Dendritic cell treated with granulocyte-macrophage colony-stimulating factor and Interleukin-4, amounts not matched to agents 40 ng/mL and 50 ng/mL, for 4 days (primary cell): ENCODE data around the gene CLSTN2.

Experiments used
- H3K27ac Mint-ChIP-seq: one replicate; pipeline ENCODE4 v1.8.0; 2022; ENCODE audit warnings: mild to moderate bottlenecking, mixed read lengths
- H3K27me3 Mint-ChIP-seq: one replicate; pipeline ENCODE4 v1.8.0; 2022; ENCODE audit warnings: mild to moderate bottlenecking, mixed read lengths
- H3K36me3 Mint-ChIP-seq: one replicate; pipeline ENCODE4 v1.8.0; 2022; ENCODE audit warnings: low read depth, mixed read lengths
- H3K4me1 Mint-ChIP-seq: one replicate; pipeline ENCODE4 v1.8.0; 2022; ENCODE audit warnings: low read depth, mixed read lengths
- H3K4me3 Mint-ChIP-seq: one replicate; pipeline ENCODE4 v1.8.0; 2022; ENCODE audit warnings: mild to moderate bottlenecking, moderate library complexity, mixed read lengths
- H3K9me3 Mint-ChIP-seq: one replicate; pipeline ENCODE4 v1.8.0; 2022; ENCODE audit warnings: mixed read lengths
- intact Hi-C: fragments of 100-400 bp; cut with micrococcal nuclease; formaldehyde crosslinking; loops from one replicate; pipeline ENCODE4 v1.15.0; 2022

The CLSTN2 gene

DNA sequence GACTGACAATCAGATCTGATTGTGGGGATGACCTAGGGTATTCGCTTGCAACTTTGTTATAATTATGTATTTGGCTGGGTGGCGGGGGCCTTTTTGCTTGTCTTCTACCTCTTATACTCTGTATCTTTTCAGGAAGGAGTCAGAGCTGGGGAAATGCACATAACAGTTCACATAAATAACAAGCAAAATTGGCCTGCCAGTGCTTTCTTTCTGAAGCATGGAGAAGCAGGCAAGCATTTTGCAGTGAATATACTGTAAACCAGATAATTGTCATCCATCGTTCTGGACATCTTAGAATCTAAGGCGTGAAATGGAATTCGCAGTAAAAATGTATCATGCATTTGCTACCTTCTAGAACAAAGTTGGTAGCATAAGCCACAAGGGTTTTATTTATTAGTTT is 227.6 kb downstream of the CLSTN2 start:
- H3K4me3 Mint-ChIP-seq = no peak overlapping the region
- H3K9me3 Mint-ChIP-seq = no peaks in the 10 kb centered on the region
- no peaks in the 10 kb centered on the region for H3K36me3 Mint-ChIP-seq
- no peak overlapping the region for H3K27ac Mint-ChIP-seq
- no peaks in the 10 kb centered on the region for H3K4me1 Mint-ChIP-seq
- peaks cover 3% of the 10 kb centered on the region for H3K27me3 Mint-ChIP-seq
- intact Hi-C loops = no loop called here

GRCh38 chr3:140163159-140163763 is 228.3 kb downstream of the CLSTN2 start:
- intact Hi-C loops = no loop called here
- peaks cover 3% of the 10 kb centered on the region for H3K27me3 Mint-ChIP-seq
- H3K36me3 Mint-ChIP-seq = no peaks in the 10 kb centered on the region
- no peak overlapping the region for H3K27ac Mint-ChIP-seq
- H3K4me1 Mint-ChIP-seq = no peaks in the 10 kb centered on the region
- no peaks in the 10 kb centered on the region for H3K9me3 Mint-ChIP-seq
- no peak overlapping the region for H3K4me3 Mint-ChIP-seq

DNA sequence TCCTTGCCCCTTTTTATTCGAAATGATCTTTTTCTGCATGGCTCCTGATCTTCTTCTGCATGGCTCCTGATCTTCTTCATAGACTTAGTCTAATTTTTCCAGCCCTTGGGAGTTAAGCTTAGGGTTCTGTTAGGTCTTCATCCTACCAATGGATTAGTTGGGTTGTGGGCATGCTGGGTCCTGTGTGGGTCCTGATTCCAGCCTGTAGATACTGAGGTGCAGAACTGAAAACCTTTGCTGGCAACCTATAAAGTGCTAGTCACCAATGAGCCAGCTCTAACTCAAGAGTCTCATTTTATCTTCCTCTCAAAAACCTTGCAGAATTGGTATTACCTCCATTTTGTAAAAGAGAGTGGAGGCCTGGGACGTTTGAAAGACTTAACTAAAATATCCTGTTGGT is 229.2 kb downstream of the CLSTN2 start:
- intact Hi-C loops = no loop called here
- peaks cover 3% of the 10 kb centered on the region for H3K27me3 Mint-ChIP-seq
- no peaks in the 10 kb centered on the region for H3K4me1 Mint-ChIP-seq
- no peak overlapping the region for H3K4me3 Mint-ChIP-seq
- no peaks in the 10 kb centered on the region for H3K36me3 Mint-ChIP-seq
- H3K9me3 Mint-ChIP-seq = no peaks in the 10 kb centered on the region
- no peak overlapping the region for H3K27ac Mint-ChIP-seq

DNA sequence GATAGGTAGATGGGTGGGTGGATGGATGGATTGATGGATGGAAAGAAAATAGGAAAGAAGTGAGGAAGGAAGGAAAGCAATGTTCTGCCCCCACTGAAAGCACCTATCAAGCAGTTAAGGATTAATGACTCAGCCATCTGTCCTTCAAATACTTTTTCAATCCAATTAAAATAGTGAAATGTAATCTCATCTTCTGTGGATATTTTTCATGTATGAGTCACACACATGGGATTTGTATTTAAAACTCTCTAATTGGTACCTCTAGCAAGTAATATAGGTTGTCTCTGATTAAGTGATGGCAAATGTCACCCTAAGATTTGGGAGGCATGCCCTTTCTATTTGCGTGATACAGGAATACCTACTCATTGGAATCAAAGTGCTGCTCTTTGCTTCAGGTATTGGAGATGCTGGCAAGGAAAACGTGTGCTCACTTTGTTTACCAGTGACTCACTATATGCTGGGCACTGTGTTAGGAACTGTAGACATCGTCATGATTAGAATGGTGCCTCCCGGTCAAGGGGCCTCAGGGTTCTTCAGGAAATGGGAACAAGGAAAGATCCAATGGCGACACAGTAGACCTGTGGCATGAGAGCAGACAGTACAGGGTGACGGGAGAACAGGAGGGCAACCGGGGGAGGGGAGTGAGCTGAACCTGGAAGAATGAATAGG is 230.1 kb downstream of the CLSTN2 start:
- Mint-ChIP-seq H3K9me3 (no peaks in the 10 kb centered on the region), H3K27me3 (peaks cover 3% of the 10 kb centered on the region), H3K4me1 (no peaks in the 10 kb centered on the region), H3K36me3 (no peaks in the 10 kb centered on the region), H3K27ac (no peak overlapping the region), H3K4me3 (no peak overlapping the region)
- intact Hi-C loops = no loop called here

GRCh38 chr3:140165781-140166180 is 230.8 kb downstream of the CLSTN2 start:
- intact Hi-C loops = no loop called here

DNA sequence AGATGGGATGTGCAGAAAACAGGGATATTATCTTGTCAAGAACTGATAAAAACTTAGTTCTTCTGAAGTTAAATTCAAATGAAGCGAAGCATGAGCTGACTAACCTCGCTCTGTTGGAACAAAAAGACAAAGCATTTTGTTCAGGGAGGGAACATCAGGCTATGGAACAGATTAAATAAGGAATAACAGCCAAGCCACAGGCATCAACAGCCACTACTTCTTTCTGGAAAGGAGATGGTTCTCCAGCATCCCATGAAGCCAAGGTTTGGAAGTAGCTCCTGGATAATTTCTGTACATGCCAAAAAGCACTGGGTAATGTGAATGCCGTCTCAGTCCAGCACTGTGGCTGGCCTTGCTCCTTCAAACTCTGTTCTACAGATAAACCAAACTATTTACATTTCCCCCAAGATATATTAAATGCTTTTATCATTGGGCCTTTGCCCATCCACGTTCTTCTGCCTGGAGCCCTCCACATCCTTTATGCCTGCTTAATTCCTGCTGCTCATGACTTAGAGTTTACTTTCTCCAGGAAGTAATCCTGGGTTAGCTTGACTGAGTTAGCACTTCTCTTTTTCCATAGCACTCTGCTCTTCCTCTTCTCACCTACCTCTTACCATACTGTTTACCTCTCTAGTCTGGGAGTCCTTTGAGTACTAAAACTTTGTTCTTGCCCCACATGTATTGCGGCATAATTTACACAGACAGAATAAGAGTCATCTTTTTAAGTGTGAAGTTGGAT is 232.0 kb downstream of the CLSTN2 start:
- no peak overlapping the region for H3K27ac Mint-ChIP-seq

More at GRCh38 chr3:140165781-140166180, 230.8 kb downstream of the CLSTN2 start:
- Mint-ChIP-seq H3K4me3 (no peak overlapping the region), H3K9me3 (no peaks in the 10 kb centered on the region), H3K36me3 (no peaks in the 10 kb centered on the region), H3K27ac (no peak overlapping the region), H3K27me3 (no peaks in the 10 kb centered on the region), H3K4me1 (no peaks in the 10 kb centered on the region)

GRCh38 chr3:140167600-140168281 is 232.8 kb downstream of the CLSTN2 start:
- Mint-ChIP-seq H3K4me1 (no peaks in the 10 kb centered on the region), H3K9me3 (no peaks in the 10 kb centered on the region), H3K4me3 (no peak overlapping the region), H3K36me3 (no peaks in the 10 kb centered on the region), H3K27ac (no peak overlapping the region), H3K27me3 (no peaks in the 10 kb centered on the region)
- intact Hi-C loops = no loop called here

More for the DNA sequence above, 232.0 kb downstream of the CLSTN2 start:
- Mint-ChIP-seq H3K9me3 (no peaks in the 10 kb centered on the region), H3K4me1 (no peaks in the 10 kb centered on the region), H3K36me3 (no peaks in the 10 kb centered on the region), H3K4me3 (no peak overlapping the region), H3K27me3 (no peaks in the 10 kb centered on the region)
- intact Hi-C loops = no loop called here

- Mint-ChIP-seq H3K4me3 (no peak overlapping the region), H3K27me3 (no peaks in the 10 kb centered on the region)
Measured at GRCh38 chr3:140170612-140171011, 235.6 kb downstream of the CLSTN2 start.

DNA sequence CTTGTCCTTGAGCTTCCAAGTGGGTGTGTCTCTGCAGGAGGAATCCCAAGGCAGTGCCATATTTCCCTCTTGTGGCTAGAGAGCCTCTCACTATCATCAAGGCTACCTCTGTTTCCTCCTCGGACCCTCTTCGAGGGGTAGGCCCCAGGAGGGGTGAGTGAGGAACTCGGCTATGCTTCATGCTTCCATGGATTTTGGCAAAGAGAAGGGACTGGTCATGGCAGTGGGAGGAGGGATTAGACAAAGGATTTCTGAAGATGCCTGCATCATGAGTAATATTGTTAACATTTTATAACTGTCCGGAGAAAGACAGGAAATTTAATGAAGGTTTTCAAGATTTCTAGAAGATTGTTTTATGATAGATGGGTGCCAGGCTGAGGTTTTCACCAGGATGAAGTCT is 241.5 kb downstream of the CLSTN2 start:
- Mint-ChIP-seq H3K36me3 (no peaks in the 10 kb centered on the region), H3K4me1 (no peaks in the 10 kb centered on the region), H3K9me3 (no peaks in the 10 kb centered on the region), H3K4me3 (no peak overlapping the region), H3K27ac (no peak overlapping the region), H3K27me3 (no peaks in the 10 kb centered on the region)
- intact Hi-C loops = no loop called here

More at GRCh38 chr3:140170612-140171011, 235.6 kb downstream of the CLSTN2 start:
- Mint-ChIP-seq H3K4me1 (no peaks in the 10 kb centered on the region), H3K27ac (no peak overlapping the region), H3K9me3 (no peaks in the 10 kb centered on the region), H3K36me3 (no peaks in the 10 kb centered on the region)
- intact Hi-C loops = no loop called here

GRCh38 chr3:140177943-140178342 is 243.0 kb downstream of the CLSTN2 start:
- intact Hi-C loops = no loop called here
- no peaks in the 10 kb centered on the region for H3K4me1 Mint-ChIP-seq
- no peak overlapping the region for H3K4me3 Mint-ChIP-seq
- no peaks in the 10 kb centered on the region for H3K27me3 Mint-ChIP-seq
- H3K9me3 Mint-ChIP-seq = no peaks in the 10 kb centered on the region
- no peaks in the 10 kb centered on the region for H3K36me3 Mint-ChIP-seq
- no peak overlapping the region for H3K27ac Mint-ChIP-seq

DNA sequence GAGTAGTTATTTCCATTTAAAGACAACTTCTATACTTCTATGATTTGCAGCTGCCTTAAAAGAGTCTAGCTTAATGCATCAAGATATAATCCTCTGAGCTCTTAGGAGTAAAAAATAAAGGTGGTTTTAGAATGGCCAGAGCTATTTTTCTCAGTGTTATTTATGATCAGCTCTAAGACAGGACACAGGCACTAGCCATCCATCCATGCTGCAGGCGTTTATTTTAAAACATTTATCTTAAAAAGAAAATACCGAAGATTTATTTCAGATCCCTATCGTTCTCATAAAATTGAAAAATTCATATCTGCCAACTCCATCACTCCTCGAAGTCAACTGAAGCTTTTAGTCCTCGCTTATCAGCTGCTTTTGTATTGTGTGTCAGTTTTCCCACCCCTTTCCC is 243.5 kb downstream of the CLSTN2 start:
- intact Hi-C loops = no loop called here
- Mint-ChIP-seq H3K4me3 (no peak overlapping the region), H3K36me3 (no peaks in the 10 kb centered on the region), H3K4me1 (no peaks in the 10 kb centered on the region), H3K9me3 (no peaks in the 10 kb centered on the region), H3K27ac (no peak overlapping the region), H3K27me3 (no peaks in the 10 kb centered on the region)

GRCh38 chr3:140180603-140181002 is 245.6 kb downstream of the CLSTN2 start:
- intact Hi-C loops = no loop called here
- no peaks in the 10 kb centered on the region for H3K36me3 Mint-ChIP-seq
- no peak overlapping the region for H3K4me3 Mint-ChIP-seq
- no peaks in the 10 kb centered on the region for H3K9me3 Mint-ChIP-seq
- no peak overlapping the region for H3K27ac Mint-ChIP-seq
- H3K4me1 Mint-ChIP-seq = no peaks in the 10 kb centered on the region
- H3K27me3 Mint-ChIP-seq = no peaks in the 10 kb centered on the region

GRCh38 chr3:140185375-140185774 is 250.4 kb downstream of the CLSTN2 start:
- Mint-ChIP-seq H3K4me1 (no peaks in the 10 kb centered on the region), H3K27ac (no peak overlapping the region), H3K36me3 (no peaks in the 10 kb centered on the region), H3K9me3 (no peaks in the 10 kb centered on the region), H3K4me3 (no peak overlapping the region), H3K27me3 (no peaks in the 10 kb centered on the region)
- intact Hi-C loops = no loop called here

- Mint-ChIP-seq H3K36me3 (no peaks in the 10 kb centered on the region), H3K9me3 (no peaks in the 10 kb centered on the region), H3K27ac (no peak overlapping the region), H3K4me3 (no peak overlapping the region), H3K27me3 (no peaks in the 10 kb centered on the region), H3K4me1 (no peaks in the 10 kb centered on the region)
- intact Hi-C loops = no loop called here
Measured at GRCh38 chr3:140186421-140186920, 251.5 kb downstream of the CLSTN2 start.
